NCI-H460 (cell line): ENCODE results near the gene BNIP5. TPM values are rescaled to one million over a fixed set of nuclear protein-coding genes. Genes with fewer than 3 reads are reported as not detected.

Source experiments
- DNase-seq: peaks from one replicate; pipeline ENCODE4 v3.0.0-alpha.2; 2016; ENCODE audit warnings: low read depth; ENCODE audit errors: extremely low read depth
- total RNA-seq: library from RNA; depleted of rRNA; stranded (reverse); fragments of >200 nt; shearing (Covaris generic); gene quantifications from 2 replicates; pipeline ENCODE4 v1.2.3, GENCODE V29; 2014

Gene BNIP5
- total RNA-seq, 1 experiment from 2014 or later, result not detected

- DNase-seq, result no peak
Measured at GRCh38 chr6:36326356-36326995, 10.2 kb downstream of the BNIP5 start.

- DNase-seq, result no peak
Measured at GRCh38 chr6:36324715-36325114, 12.0 kb downstream of the BNIP5 start.

- DNase-seq, result no peak
Measured at GRCh38 chr6:36324191-36324590, 12.5 kb downstream of the BNIP5 start.

GRCh38 chr6:36323062-36323461 is 13.6 kb downstream of the BNIP5 start:
- no peak for DNase-seq

GRCh38 chr6:36322591-36322990 is 14.1 kb downstream of the BNIP5 start:
- DNase-seq, result no peak

GRCh38 chr6:36320475-36320874 is 16.2 kb downstream of the BNIP5 start:
- DNase-seq, result no peak

GRCh38 chr6:36319821-36320220 is 16.9 kb downstream of the BNIP5 start:
- no peak for DNase-seq

GRCh38 chr6:36319436-36319762 is 17.3 kb downstream of the BNIP5 start:
- DNase-seq, result no peak

- DNase-seq, result no peak
Measured at GRCh38 chr6:36318690-36319435, 17.8 kb downstream of the BNIP5 start.

GRCh38 chr6:36317623-36318022 is 19.1 kb downstream of the BNIP5 start:
- no peak for DNase-seq

- DNase-seq, result no peak
Measured at GRCh38 chr6:36315921-36316320, 20.8 kb downstream of the BNIP5 start.

GRCh38 chr6:36314221-36315014 is 22.3 kb downstream of the BNIP5 start:
- DNase-seq, result no peak

- DNase-seq, result no peak
Measured at GRCh38 chr6:36313649-36313936, 23.1 kb downstream of the BNIP5 start.

- no peak for DNase-seq
Measured at GRCh38 chr6:36312854-36313648, 23.6 kb downstream of the BNIP5 start.

GRCh38 chr6:36309900-36310299 is 26.8 kb downstream of the BNIP5 start:
- no peak for DNase-seq

- no peak for DNase-seq
Measured at GRCh38 chr6:36309203-36309602, 27.5 kb downstream of the BNIP5 start.

- DNase-seq, result no peak
Measured at GRCh38 chr6:36308514-36308913, 28.2 kb downstream of the BNIP5 start.

GRCh38 chr6:36306375-36306774 is 30.3 kb downstream of the BNIP5 start:
- no peak for DNase-seq

GRCh38 chr6:36305885-36306284 is 30.8 kb downstream of the BNIP5 start:
- no peak for DNase-seq

GRCh38 chr6:36302227-36302976 is 34.3 kb downstream of the BNIP5 start:
- DNase-seq, result peak; percentile 82
